Suprapubic skin (tissue), 4 donors: Measurements from ENCODE around the gene CYP19A1. TPM values are rescaled to one million over a fixed set of nuclear protein-coding genes. Genes with fewer than 3 reads are reported as not detected.

Source experiments
- DNase-seq, 2 donors: peaks; one replicate each; pipeline ENCODE4 v3.0.0-alpha.2; 2019; ENCODE audit warnings: low spot score in 2 of 2
- H3K27ac ChIP-seq: fragments of 200-600 bp; sonication (generic); one replicate; pipeline ENCODE4 v1.5.1; 2019
- H3K27me3 ChIP-seq: fragments of 200-600 bp; sonication (generic); one replicate; pipeline ENCODE4 v1.5.1; 2019
- H3K36me3 ChIP-seq: fragments of 200-600 bp; sonication (generic); one replicate; pipeline ENCODE4 v1.5.1; 2019
- H3K4me1 ChIP-seq: fragments of 200-600 bp; sonication (generic); one replicate; pipeline ENCODE4 v1.5.1; 2019
- H3K4me3 ChIP-seq: fragments of 200-600 bp; sonication (generic); one replicate; pipeline ENCODE4 v1.5.1; 2019; ENCODE audit warnings: mild to moderate bottlenecking
- H3K9me3 ChIP-seq: fragments of 200-600 bp; sonication (generic); one replicate; pipeline ENCODE4 v1.5.1; 2019
- EP300 ChIP-seq: sonication (generic); formaldehyde crosslinking; IDR thresholded peaks from one replicate; pipeline ENCODE4 v1.6.1; 2017; ENCODE audit warnings: antibody characterized with exemption
- POLR2A ChIP-seq, 2 donors: fragments of 450-650 bp; IDR thresholded peaks; one replicate each; pipeline ENCODE4 v1.6.1; 2017; ENCODE audit warnings: antibody characterized with exemption in 2 of 2, mild to moderate bottlenecking in 2 of 2, moderate library complexity in 2 of 2
- POLR2AphosphoS5 ChIP-seq, 3 donors: sonication (generic); formaldehyde crosslinking; IDR thresholded peaks; one replicate each; pipeline ENCODE4 v1.6.1; 2017; ENCODE audit warnings: antibody characterized with exemption in 3 of 3
- WGBS: methylation state at CpG from one replicate; pipeline ENCODE4 v1.1.5; 2018; 5-methylcytosine and 5-hydroxymethylcytosine counted together
- total RNA-seq, 4 donors: library from RNA; depleted of rRNA; stranded (reverse); fragments of >200 nt; gene quantifications; one replicate each; pipeline ENCODE4 v1.1.0, GENCODE V29; 2016
- TF ChIP-seq, protein P1 (sequence below), 2 donors: fragments of 200-600 bp in 1 of 2; fragments of 450-650 bp in 1 of 2; sonication (generic) in 1 of 2; IDR thresholded peaks; one replicate each; pipeline ENCODE4 v1.5.1; 2016 to 2019; ENCODE audit warnings: antibody characterized with exemption in 2 of 2, mild to moderate bottlenecking in 1 of 2, moderate library complexity in 1 of 2

Gene CYP19A1
- total RNA-seq, 4 donors from 2014 or later: 2.7 to 6.8 (median 5.6) TPM

DNA sequence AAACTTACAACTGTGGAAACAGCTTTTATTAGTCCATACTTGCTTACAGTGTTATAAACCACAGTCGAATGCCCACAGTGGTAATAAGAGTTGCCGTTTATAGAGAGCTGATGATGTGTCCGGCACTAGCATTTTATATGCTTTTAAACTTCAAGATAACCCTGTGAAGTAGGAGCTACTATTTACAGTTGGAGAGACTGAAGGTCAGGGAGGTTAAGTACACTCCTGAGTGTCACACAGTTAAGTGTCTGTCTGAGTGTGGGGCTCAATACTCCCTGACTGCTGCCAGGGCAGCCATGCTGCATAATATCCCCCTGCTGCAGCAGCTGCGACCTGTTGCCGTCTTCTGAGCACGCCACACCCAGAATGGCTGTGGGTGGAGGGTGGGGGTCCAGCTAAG, 153.8 kb downstream of the CYP19A1 start:
- Histone ChIP-seq H3K27me3 (no peaks in the 10 kb centered on the region), H3K9me3 (no peaks in the 10 kb centered on the region), H3K36me3 (no peaks in the 10 kb centered on the region), H3K27ac (no peak overlapping the region), H3K4me1 (no peaks in the 10 kb centered on the region), H3K4me3 (no peak overlapping the region)
- TF ChIP-seq POLR2AphosphoS5 (IDR thresholded peaks at IDR 0.05): no peak
- TF ChIP-seq EP300: no peak
- no peak for TF ChIP-seq POLR2A (IDR thresholded peaks at IDR 0.05)
- TF ChIP-seq, protein P1, sequence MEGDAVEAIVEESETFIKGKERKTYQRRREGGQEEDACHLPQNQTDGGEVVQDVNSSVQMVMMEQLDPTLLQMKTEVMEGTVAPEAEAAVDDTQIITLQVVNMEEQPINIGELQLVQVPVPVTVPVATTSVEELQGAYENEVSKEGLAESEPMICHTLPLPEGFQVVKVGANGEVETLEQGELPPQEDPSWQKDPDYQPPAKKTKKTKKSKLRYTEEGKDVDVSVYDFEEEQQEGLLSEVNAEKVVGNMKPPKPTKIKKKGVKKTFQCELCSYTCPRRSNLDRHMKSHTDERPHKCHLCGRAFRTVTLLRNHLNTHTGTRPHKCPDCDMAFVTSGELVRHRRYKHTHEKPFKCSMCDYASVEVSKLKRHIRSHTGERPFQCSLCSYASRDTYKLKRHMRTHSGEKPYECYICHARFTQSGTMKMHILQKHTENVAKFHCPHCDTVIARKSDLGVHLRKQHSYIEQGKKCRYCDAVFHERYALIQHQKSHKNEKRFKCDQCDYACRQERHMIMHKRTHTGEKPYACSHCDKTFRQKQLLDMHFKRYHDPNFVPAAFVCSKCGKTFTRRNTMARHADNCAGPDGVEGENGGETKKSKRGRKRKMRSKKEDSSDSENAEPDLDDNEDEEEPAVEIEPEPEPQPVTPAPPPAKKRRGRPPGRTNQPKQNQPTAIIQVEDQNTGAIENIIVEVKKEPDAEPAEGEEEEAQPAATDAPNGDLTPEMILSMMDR (IDR thresholded peaks at IDR 0.05): no peak
- DNase-seq: no peak
- 85% methylated on average over 6 of the region's 6 CpGs for WGBS

GRCh38 chr15:51183076-51183475, 155.3 kb downstream of the CYP19A1 start:
- DNase-seq: no peak
- H3K27me3 ChIP-seq: no peaks in the 10 kb centered on the region
- 73% methylated on average over 5 of the region's 5 CpGs for WGBS
- H3K27ac ChIP-seq: no peak overlapping the region
- H3K36me3 ChIP-seq: no peaks in the 10 kb centered on the region
- no peaks in the 10 kb centered on the region for H3K9me3 ChIP-seq
- H3K4me1 ChIP-seq: no peaks in the 10 kb centered on the region
- H3K4me3 ChIP-seq: no peak overlapping the region
- TF ChIP-seq, protein P1 (IDR thresholded peaks at IDR 0.05): no peak
- no peak for TF ChIP-seq POLR2AphosphoS5 (IDR thresholded peaks at IDR 0.05)
- TF ChIP-seq EP300: no peak
- no peak for TF ChIP-seq POLR2A (IDR thresholded peaks at IDR 0.05)

GRCh38 chr15:51181905-51182304, 156.5 kb downstream of the CYP19A1 start:
- WGBS: 0% methylated on average over 1 of the region's 1 CpG
- H3K27me3 ChIP-seq: no peaks in the 10 kb centered on the region
- no peak for DNase-seq
- H3K9me3 ChIP-seq: no peaks in the 10 kb centered on the region
- H3K27ac ChIP-seq: no peak overlapping the region
- H3K36me3 ChIP-seq: no peaks in the 10 kb centered on the region
- H3K4me1 ChIP-seq: no peaks in the 10 kb centered on the region
- no peak for TF ChIP-seq POLR2A (IDR thresholded peaks at IDR 0.05)
- no peak overlapping the region for H3K4me3 ChIP-seq

DNA sequence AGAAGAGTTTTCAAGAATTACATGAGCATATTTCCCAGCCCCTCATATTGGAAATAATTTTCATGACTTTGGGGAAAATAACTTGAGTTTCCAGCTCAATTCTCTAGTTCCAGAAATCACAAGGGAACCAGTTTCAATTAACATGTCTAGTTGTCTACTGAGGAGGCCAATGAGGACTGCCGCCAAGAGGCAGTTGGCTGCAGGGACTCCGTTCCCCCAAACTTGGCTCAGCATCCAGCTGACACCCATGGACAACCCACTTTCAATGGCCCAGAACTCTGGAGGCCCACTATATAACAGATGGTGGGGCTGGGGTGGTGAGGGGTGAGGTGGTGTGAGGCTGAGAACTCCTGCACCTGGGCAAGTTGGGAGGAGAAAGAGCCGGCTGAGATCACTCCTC, 157.2 kb downstream of the CYP19A1 start:
- Histone ChIP-seq H3K27ac (no peak overlapping the region), H3K36me3 (no peaks in the 10 kb centered on the region), H3K4me3 (no peak overlapping the region), H3K27me3 (no peaks in the 10 kb centered on the region), H3K4me1 (no peaks in the 10 kb centered on the region), H3K9me3 (no peaks in the 10 kb centered on the region)
- DNase-seq: no peak
- 92% methylated on average over 3 of the region's 3 CpGs for WGBS
- TF ChIP-seq, protein P1 (IDR thresholded peaks at IDR 0.05): no peak
- TF ChIP-seq POLR2AphosphoS5 (IDR thresholded peaks at IDR 0.05): no peak
- no peak for TF ChIP-seq EP300
- no peak for TF ChIP-seq POLR2A (IDR thresholded peaks at IDR 0.05)

DNA sequence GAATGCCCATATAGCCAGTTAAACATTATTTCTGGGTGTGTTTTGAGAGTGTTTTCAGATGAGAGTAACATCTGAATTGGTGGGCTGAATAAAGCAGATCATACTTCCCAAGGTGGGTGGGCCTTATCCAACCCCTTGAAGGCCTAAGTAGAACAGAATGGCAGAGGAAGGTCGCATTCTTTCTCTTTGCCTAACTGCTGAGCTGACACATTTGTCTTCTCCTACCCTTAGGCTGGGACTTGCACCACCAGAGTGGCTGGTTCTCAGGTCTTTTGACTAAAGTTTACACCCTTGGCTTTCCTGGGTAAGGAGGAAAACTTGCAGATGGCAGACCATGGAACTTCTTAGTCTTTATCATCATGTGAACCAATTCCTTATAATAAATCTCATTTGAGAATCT, 157.9 kb downstream of the CYP19A1 start:
- Histone ChIP-seq H3K4me3 (no peak overlapping the region), H3K27ac (no peak overlapping the region), H3K36me3 (no peaks in the 10 kb centered on the region), H3K27me3 (no peaks in the 10 kb centered on the region), H3K9me3 (no peaks in the 10 kb centered on the region), H3K4me1 (no peaks in the 10 kb centered on the region)
- 71% methylated on average over 1 of the region's 1 CpG for WGBS
- DNase-seq: no peak
- TF ChIP-seq, protein P1 (IDR thresholded peaks at IDR 0.05): no peak
- no peak for TF ChIP-seq POLR2AphosphoS5 (IDR thresholded peaks at IDR 0.05)
- TF ChIP-seq EP300: no peak
- no peak for TF ChIP-seq POLR2A (IDR thresholded peaks at IDR 0.05)

- no peak for TF ChIP-seq POLR2A (IDR thresholded peaks at IDR 0.05)
- TF ChIP-seq, protein P1 (IDR thresholded peaks at IDR 0.05): no peak
- no peak for TF ChIP-seq EP300
- no peak for TF ChIP-seq POLR2AphosphoS5 (IDR thresholded peaks at IDR 0.05)
- H3K27ac ChIP-seq: no peak overlapping the region
- no peaks in the 10 kb centered on the region for H3K4me1 ChIP-seq
- no peak for DNase-seq
- no peaks in the 10 kb centered on the region for H3K36me3 ChIP-seq
- H3K4me3 ChIP-seq: no peak overlapping the region
- H3K9me3 ChIP-seq: no peaks in the 10 kb centered on the region
- no peaks in the 10 kb centered on the region for H3K27me3 ChIP-seq
- WGBS: 89% methylated on average over 3 of the region's 3 CpGs
Measured at GRCh38 chr15:51180011-51180410, 158.4 kb downstream of the CYP19A1 start.
